Kidney epithelial cell (primary cell): Measurements from ENCODE around the gene ZNF69. TPM values are rescaled to one million over a fixed set of nuclear protein-coding genes. Genes with fewer than 3 reads are reported as not detected.
"Not testable (repeated sequence)": the region's sequence is repeated elsewhere in the genome, so short reads cannot be mapped to it uniquely, and the experiment has no call there.

ENCODE experiments used
- DNase-seq: peaks from one replicate; pipeline ENCODE4 v3.0.0-alpha.2; 2010; ENCODE audit warnings: low read depth
- H3K27me3 ChIP-seq: 2 replicates; pipeline ENCODE4 v1.6.0; 2011; ENCODE audit warnings: low read length; ENCODE audit not compliant: control insufficient read depth, insufficient read depth
- H3K36me3 ChIP-seq: 2 replicates; pipeline ENCODE4 v1.5.1; 2011; ENCODE audit warnings: low read length; ENCODE audit not compliant: control insufficient read depth, insufficient read depth
- H3K4me3 ChIP-seq: 2 replicates; pipeline ENCODE4 v1.5.1; 2011; ENCODE audit warnings: low read depth, mild to moderate bottlenecking, control low read depth, low read length
- total RNA-seq: library from RNA; depleted of rRNA; stranded (reverse); fragments of >200 nt; gene quantifications from 2 replicates; pipeline ENCODE4 v1.2.3, GENCODE V29; 2015
- TF ChIP-seq, protein P1 (sequence below): IDR thresholded peaks from 2 replicates; pipeline ENCODE4 v1.5.1; 2011; ENCODE audit warnings: mild to moderate bottlenecking, moderate library complexity, low read length, control low read depth, inconsistent platforms; ENCODE audit not compliant: insufficient read depth, poor library complexity, severe bottlenecking

ZNF69 gene
- total RNA-seq, 1 donor from 2014 or later, result 15.8 TPM

DNA sequence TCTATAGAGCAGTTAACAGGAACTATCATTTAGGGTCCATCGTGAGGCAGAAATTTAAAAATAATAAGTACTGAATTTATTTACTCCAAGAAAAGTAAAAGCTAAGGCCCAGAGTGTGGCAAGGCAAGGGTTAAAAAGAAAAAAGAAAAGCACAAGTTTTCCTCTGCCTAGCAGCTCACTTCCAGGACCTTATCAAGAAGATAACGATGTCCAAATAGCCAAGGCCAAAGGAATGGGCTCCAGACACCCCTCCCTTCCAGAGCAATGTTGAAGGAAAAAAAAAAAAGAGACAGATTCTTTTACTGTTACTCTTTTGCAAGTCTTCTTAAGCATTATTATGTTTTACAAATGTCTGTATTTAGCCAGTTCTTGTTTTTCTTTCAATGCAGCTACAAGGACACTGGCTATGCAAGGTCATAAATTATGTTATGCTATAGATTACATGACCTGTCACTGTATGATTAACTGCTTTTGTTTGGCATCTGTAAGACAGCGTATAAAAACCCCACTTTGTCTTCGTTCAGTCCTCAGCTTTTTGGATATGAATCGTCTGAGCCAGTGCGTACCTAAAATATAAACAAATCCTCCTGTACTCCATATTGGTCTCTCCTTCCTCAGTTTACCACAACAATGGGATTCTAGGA lies 34.4 kb downstream of the ZNF69 start:
- DNase-seq, result no peak
- Histone ChIP-seq H3K36me3 (no peaks in the 10 kb centered on the region), H3K27me3 (no peaks in the 10 kb centered on the region), H3K4me3 (no peak overlapping the region)
- TF ChIP-seq, protein P1, sequence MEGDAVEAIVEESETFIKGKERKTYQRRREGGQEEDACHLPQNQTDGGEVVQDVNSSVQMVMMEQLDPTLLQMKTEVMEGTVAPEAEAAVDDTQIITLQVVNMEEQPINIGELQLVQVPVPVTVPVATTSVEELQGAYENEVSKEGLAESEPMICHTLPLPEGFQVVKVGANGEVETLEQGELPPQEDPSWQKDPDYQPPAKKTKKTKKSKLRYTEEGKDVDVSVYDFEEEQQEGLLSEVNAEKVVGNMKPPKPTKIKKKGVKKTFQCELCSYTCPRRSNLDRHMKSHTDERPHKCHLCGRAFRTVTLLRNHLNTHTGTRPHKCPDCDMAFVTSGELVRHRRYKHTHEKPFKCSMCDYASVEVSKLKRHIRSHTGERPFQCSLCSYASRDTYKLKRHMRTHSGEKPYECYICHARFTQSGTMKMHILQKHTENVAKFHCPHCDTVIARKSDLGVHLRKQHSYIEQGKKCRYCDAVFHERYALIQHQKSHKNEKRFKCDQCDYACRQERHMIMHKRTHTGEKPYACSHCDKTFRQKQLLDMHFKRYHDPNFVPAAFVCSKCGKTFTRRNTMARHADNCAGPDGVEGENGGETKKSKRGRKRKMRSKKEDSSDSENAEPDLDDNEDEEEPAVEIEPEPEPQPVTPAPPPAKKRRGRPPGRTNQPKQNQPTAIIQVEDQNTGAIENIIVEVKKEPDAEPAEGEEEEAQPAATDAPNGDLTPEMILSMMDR, result no peak

DNA sequence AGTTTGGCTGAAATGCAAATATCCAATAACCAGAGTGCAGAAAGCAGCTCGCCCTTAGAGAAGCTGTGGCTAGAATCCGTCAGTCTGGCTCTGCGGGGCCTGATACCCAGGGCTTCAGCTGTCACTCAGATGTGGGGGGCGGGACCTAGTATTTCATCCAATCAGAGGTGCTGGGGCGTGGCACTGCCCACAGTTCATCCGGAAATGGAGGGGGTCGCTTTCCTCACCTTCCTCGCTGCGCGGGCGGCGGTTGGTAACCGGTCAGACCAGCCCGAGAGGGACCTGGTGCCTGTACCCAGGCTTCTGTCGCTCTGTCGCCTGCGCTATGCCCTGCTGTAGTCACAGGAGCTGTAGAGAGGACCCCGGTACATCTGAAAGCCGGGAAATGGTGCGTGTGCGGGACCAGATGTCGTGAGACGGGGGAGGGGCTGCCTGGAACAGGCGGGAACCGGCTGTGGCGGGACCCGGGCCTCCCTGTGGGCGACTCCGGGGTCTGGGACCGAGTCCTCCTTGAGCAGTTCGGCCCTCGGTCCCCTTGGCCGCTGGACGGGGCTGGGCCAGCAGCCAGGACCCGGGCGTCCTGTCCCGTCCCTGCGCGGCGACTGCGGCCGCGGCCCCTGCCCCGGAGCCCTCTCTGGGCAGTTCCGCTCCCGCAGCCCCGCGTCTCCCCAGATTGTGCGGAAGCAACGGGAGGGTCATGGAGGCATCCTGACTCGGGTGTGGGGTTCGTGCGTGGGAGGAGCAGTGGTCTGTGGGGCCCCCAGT lies 37.5 kb downstream of the ZNF69 start, which contains the start of gene ZNF700:
ZNF700 (plus strand) TSS at position 222 of the 765 bp plus-strand sequence; CDS start at position 326, 104 bp downstream.
- DNase-seq, result peak; percentile 55
- no peaks in the 10 kb centered on the region for H3K36me3 ChIP-seq
- H3K27me3 ChIP-seq, result no peaks in the 10 kb centered on the region
- TF ChIP-seq, protein P1, result no peak
- peak within 1 kb of the TSS; percentile 79 for H3K4me3 ChIP-seq

DNA sequence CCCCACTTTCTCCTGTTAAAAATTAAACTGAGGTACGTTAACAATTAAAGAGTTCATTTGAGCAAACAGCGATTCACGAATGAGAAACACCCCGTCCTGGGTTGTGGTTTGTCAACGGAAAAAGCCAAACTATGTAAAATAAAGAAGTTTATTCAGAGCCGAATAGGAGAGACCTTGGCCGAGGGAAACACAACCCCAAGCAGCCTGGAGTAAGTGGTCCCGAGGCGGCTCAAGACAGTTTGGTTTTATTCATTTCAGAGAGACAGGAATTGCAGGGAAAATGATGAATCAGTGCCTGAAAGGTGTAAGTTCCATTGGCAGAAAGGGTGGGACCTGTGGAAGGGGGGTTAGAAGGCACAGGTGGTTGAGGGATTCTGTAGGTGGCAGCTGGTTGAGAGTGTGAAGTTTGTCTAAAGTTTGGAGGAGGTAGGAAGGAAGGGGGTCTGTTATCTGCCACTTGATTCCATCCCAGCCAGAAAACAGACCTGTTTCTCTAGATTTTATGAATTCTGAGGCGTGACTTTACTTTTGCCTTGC lies 38.1 kb downstream of the ZNF69 start:
- not testable (repeated sequence) for H3K36me3 ChIP-seq, H3K27me3 ChIP-seq, DNase-seq
- H3K4me3 ChIP-seq, result peak overlapping the region; percentile 79

DNA sequence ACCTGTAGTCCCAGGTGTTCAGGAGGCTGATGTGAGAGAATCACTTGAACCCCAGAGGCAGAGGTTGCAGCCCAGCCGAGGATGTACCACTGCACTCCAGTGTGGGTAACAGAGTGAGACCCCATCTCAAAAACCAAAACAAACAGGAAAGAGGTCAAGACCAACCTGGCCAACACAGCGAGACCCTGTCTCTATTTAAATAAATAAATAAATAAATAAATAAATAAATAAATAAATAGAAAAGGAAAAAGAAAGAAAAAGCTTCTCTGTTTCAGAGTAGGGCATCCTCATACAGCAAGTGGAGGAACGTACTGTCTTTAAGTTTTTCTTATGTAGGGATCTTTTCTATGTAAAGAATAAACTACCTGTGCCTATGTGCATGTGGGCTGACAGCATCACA lies 39.6 kb downstream of the ZNF69 start:
- TF ChIP-seq, protein P1, result no peak
- DNase-seq, result no peak
- H3K36me3 ChIP-seq, result no peaks in the 10 kb centered on the region

DNA sequence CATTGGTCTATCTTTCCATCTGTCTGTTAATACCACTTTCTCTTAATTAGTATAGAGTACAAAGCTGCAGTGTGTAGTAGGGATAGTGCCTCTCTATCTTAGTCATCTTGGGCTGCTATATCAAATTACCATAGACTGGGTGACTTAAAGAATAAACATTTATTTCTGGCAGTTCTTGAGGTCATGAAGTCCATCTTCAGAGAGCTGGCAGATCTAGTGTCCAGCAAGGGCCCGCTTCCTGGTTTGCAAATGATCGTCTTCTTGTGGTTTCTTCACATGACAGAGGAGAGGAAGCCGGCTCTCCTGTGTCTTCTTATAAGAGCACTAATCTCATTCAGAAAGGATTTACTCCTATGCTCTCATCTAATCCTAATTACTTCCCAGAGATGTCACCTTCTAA lies 43.5 kb downstream of the ZNF69 start:
- Histone ChIP-seq H3K36me3 (no peaks in the 10 kb centered on the region), H3K4me3 (no peak overlapping the region), H3K27me3 (no peaks in the 10 kb centered on the region)
- TF ChIP-seq, protein P1, result no peak
- DNase-seq, result no peak

More for the DNA sequence above, 39.6 kb downstream of the ZNF69 start:
- Histone ChIP-seq H3K4me3 (no peak overlapping the region), H3K27me3 (no peaks in the 10 kb centered on the region)

DNA sequence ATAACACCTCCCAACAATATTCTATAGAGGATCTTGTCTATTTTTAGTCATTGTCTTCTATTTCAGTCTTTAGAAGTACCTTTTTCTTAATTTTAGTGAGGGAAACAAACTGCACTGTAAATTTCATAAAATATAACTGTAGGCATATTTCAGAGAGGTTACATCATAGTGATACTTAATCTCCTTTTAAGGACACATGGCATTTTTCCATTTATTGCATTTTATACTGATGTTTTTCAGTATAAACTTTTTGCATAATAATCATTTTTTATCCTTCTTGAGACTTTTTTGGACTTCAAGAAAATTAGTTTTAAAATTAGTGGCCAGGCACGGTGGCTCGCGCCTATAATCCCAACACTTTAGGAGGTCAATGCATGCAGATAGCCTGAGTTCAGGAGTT lies 43.9 kb downstream of the ZNF69 start:
- no peak for DNase-seq
- TF ChIP-seq, protein P1, result no peak
- Histone ChIP-seq H3K4me3 (no peak overlapping the region), H3K36me3 (no peaks in the 10 kb centered on the region), H3K27me3 (no peaks in the 10 kb centered on the region)

DNA sequence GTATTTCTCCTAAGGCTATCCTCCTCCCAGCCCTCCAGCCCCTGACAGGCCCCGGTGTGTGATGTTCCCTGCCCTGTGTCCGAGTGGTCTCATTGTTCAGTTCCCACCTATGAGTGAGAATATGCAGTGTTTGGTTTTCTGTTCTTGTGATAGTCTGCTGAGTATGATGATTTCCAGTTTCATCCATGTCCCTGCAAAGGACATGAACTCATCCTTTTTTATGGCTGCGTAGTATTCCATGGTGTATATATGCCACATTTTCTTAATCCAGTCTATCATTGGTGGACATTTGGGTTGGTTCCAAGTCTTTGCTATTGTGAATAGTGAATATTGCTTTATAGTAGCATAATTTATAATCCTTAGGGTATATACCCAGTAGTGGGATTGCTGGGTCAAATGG lies 48.2 kb downstream of the ZNF69 start:
- H3K36me3 ChIP-seq, H3K4me3 ChIP-seq, H3K27me3 ChIP-seq, DNase-seq: not testable (repeated sequence)

DNA sequence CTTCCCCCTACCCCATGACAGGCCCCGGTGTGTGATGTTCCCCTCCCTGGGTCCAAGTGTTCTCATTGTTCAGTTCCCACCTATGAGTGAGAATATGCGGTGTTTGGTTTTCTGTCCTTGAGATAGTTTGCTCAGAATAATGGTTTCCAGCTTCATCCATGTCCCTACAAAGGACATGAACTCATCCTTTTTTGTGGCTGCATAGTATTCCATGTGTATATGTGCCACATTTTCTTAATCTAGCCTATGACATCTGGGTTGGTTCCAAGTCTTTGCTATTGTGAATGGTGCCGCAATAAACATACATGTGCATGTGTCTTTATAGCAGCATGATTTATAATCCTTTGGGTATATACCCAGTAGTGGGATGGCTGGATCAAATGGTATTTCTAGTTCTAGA lies 50.8 kb downstream of the ZNF69 start:
- not testable (repeated sequence) for H3K27me3 ChIP-seq, DNase-seq, H3K4me3 ChIP-seq, H3K36me3 ChIP-seq

DNA sequence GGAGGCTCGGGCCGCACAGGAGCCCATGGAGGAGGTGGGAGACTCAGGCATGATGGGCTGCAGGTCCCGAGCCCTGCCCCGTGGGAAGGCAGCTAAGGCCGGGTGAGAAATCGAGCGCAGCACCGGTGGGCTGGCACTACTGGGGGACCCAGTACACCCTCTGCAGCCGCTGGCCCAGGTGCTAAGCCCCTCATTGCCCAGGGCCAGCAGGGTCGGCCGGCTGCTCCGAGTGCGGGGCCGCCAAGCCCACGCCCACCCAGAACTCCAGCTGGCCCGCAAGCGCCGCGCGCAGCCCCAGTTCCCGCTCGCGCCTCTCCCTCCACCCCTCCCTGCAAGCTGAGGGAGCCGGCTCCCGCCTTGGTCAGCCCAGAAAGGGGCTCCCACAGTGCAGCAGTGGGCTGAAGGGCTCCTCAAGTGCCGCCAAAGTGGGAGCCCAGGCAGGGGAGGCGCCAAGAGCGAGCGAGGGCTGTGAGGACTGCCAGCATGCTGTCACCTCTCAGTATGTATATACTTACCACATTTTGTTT lies 53.8 kb downstream of the ZNF69 start:
- not testable (repeated sequence) for DNase-seq, H3K4me3 ChIP-seq, H3K36me3 ChIP-seq, H3K27me3 ChIP-seq
